ENCODE results near the gene DOHH.

Gene DOHH

GRCh38 chr19:3492919-3493318 is 7.6 kb downstream of the DOHH start:
- TF ChIP-seq CTCF (IDR thresholded peaks at IDR 0.05; ENCODE audit: control insufficient read depth, extremely low read depth, insufficient read depth), result no peak
- no peak overlapping the region for H3K4me3 ChIP-seq (ENCODE audit: low read depth, low read length)
- DNase-seq (ENCODE audit: low read depth), result no peak

- no peak for TF ChIP-seq CTCF (IDR thresholded peaks at IDR 0.05; ENCODE audit: control insufficient read depth, extremely low read depth, insufficient read depth)
- DNase-seq (ENCODE audit: low read depth), result no peak
Measured at GRCh38 chr19:3492131-3492839, 8.2 kb downstream of the DOHH start.

GRCh38 chr19:3491396-3492119 is 8.9 kb downstream of the DOHH start:
- H3K4me3 ChIP-seq (ENCODE audit: low read depth, low read length), result no peak overlapping the region
- no peak for DNase-seq (ENCODE audit: low read depth)
- TF ChIP-seq CTCF (IDR thresholded peaks at IDR 0.05; ENCODE audit: control insufficient read depth, extremely low read depth, insufficient read depth), result no peak

More at GRCh38 chr19:3492131-3492839, 8.2 kb downstream of the DOHH start:
- no peak overlapping the region for H3K4me3 ChIP-seq (ENCODE audit: low read depth, low read length)

GRCh38 chr19:3483226-3483628 is 17.2 kb downstream of the DOHH start, which contains the start of gene SMIM44:
TSS of gene SMIM44 (minus strand) at chr19:3483441. CDS start at chr19:3483403, 38 bp downstream.
- TF ChIP-seq CTCF (IDR thresholded peaks at IDR 0.05; ENCODE audit: control insufficient read depth, extremely low read depth, insufficient read depth), result no peak
- no peak within 1 kb of the TSS for H3K4me3 ChIP-seq (ENCODE audit: low read depth, low read length)
- no peak for DNase-seq (ENCODE audit: low read depth)

GRCh38 chr19:3482507-3483225 is 17.8 kb downstream of the DOHH start:
- no peak overlapping the region for H3K4me3 ChIP-seq (ENCODE audit: low read depth, low read length)
- no peak for TF ChIP-seq CTCF (IDR thresholded peaks at IDR 0.05; ENCODE audit: control insufficient read depth, extremely low read depth, insufficient read depth)
- no peak for DNase-seq (ENCODE audit: low read depth)

GRCh38 chr19:3481241-3482090 is 19.0 kb downstream of the DOHH start:
- no peak for DNase-seq (ENCODE audit: low read depth)
- no peak for TF ChIP-seq CTCF (IDR thresholded peaks at IDR 0.05; ENCODE audit: control insufficient read depth, extremely low read depth, insufficient read depth)
- H3K4me3 ChIP-seq (ENCODE audit: low read depth, low read length), result no peak overlapping the region

All from LNCaP clone FGC (cell line).